HK-2 (cell line): ENCODE data around the gene OGA.
"Not testable (repeated sequence)": the region's sequence is repeated elsewhere in the genome, so short reads cannot be mapped to it uniquely, and the experiment has no call there.

Source experiments
- DNase-seq: peaks from one replicate; pipeline ENCODE4 v3.0.0-alpha.2; 2018; ENCODE audit not compliant: unreplicated experiment

OGA gene

GRCh38 chr10:101797403-101798059 lies 20.7 kb downstream of the OGA start:
- DNase-seq: no peak

DNA sequence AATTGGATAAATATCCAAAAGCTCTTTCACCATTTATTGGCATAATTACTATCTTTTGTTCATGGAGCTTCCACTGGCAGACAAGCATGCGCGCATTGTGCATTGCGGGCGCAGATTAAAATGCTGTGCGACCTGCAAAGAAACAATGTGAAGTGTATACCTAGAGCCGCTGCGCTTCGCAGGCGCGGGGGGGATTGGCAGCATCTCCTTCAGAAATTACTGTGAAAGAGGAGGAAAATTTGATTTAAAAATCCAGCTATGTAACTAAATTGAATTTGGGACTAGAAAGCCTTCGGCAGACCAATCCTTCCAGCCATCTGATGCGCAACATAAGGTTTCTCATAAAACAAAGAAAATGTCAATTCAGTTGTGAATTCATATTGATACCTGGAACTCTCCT lies 24.7 kb downstream of the OGA start:
- no peak for DNase-seq

GRCh38 chr10:101789686-101790085 lies 28.6 kb downstream of the OGA start:
- DNase-seq: no peak

GRCh38 chr10:101789231-101789630 lies 29.0 kb downstream of the OGA start:
- not testable (repeated sequence) for DNase-seq

- no peak for DNase-seq
Observed at GRCh38 chr10:101785801-101786200, 32.4 kb downstream of the OGA start.

DNA sequence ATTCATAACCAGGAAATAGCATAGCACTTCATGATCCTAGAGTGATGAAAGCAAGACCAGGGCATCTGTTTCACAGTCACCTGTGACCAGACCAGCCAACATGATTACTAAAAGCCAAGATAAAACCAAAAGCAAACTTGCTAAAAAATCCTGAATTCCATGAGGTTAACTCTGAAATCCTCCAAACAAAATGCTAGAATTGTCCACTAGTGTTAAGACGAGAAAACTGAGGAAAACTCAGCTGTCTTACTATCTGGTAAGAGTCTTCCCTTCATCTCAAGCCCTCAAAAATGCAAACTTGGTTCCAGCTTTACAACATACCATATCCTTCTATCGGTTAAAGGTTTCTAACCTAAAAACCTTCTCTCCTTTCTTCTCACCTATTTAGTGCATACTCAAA lies 33.7 kb downstream of the OGA start:
- no peak for DNase-seq

GRCh38 chr10:101783736-101784118 lies 34.5 kb downstream of the OGA start:
- no peak for DNase-seq

DNA sequence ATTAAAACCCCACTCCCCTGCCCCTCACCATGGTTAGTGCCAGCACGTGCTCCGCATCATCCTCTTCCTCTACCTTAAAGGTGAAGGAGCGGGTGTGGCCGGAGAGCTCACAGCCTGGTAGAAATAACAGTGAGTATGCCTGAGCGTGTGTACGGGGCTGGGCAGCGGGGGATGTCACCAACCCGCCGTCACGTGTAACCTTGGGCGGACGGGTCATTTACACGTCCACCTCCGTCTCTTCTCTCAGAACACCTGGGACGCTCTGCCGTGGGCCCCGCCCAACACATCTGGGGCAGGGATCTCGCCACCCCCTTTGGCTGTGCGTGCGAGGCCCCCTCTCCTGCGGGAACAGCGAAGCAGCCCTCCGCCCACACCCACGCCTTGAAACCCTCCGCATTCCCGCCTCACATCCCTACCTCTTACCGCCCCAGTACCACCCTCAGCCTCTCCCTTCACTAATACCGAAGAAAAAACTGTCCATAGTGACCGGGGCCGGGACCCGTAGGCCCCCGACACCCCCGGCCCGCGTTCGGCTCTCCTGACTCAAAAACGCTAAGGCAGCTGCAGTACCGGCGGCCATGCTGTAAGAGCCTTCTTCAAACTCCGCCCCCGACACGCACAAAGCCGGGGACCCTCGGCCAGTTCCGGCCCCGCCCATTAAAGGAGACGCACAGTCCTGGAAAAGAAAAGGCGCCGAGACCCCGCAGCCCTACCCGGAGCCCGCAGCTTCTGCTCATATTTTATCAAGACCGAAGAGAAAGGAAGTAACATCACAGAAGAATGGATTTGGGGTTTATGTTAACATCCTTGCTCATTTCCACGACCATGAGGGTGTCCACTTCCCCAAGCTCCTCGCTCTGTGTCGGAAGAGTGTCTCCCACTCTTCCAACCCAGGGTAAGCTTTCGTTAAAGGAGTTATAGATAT lies 35.2 kb downstream of the OGA start, which contains the start of gene NPM3:
Gene NPM3, minus strand, starts transcription at position 636 of the 925 bp plus-strand sequence. Its CDS starts 56 bp downstream, at position 580.
- peak; percentile 89 for DNase-seq

GRCh38 chr10:101781984-101782810 lies 36.0 kb downstream of the OGA start:
- peak; percentile 24 for DNase-seq

DNA sequence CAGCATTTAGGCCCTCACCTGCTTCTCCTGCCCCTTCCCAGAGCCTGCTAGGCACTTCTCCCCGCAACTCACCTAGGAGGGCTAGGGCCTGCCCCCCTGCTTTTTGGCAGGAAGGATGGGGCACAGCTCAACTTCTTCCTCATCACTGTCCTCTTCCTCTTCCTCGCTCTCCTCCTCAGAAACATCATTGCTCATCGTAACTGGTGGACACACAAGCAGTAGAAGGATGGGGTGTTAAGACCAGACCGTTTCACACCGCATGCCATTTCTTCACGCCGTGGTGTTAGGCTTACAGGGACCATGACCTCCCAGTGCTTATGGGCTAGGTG lies 36.6 kb downstream of the OGA start:
- DNase-seq: no peak

- DNase-seq: peak; percentile 76
Observed at GRCh38 chr10:101780818-101781654, 37.2 kb downstream of the OGA start.

- no peak for DNase-seq
Observed at GRCh38 chr10:101780187-101780817, 37.9 kb downstream of the OGA start.

DNA sequence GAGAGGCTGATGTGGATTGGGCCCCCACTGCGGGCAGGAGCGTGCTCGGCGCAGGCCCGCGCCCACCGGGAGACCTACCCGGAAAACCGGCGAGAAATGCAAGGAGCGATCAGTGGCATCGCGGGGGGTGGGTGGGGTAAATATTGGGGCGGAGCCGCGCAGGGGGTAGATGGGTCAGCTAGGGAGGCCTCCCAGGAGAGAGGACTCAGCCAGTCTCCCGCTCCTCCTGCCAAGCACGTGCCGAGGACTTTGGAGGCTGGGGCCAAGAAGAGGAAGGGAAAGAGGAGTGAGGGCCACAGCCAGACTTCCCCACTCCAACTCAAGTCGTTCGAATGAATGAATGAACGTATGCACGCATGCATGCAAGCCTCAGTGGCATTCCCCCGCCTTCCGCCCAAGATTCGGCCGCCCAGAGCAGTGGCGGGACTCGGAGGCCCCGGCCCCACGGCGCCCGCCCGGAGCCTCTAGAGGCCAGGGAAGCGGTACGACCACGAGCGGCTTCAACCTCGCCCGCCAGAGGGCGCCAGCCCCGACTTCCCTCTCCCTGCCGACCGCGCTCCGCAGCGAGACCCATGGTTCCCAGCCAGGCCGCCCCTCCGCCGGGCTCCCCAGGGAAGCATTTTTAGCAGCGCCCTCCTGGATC lies 38.6 kb downstream of the OGA start:
- DNase-seq: no peak

DNA sequence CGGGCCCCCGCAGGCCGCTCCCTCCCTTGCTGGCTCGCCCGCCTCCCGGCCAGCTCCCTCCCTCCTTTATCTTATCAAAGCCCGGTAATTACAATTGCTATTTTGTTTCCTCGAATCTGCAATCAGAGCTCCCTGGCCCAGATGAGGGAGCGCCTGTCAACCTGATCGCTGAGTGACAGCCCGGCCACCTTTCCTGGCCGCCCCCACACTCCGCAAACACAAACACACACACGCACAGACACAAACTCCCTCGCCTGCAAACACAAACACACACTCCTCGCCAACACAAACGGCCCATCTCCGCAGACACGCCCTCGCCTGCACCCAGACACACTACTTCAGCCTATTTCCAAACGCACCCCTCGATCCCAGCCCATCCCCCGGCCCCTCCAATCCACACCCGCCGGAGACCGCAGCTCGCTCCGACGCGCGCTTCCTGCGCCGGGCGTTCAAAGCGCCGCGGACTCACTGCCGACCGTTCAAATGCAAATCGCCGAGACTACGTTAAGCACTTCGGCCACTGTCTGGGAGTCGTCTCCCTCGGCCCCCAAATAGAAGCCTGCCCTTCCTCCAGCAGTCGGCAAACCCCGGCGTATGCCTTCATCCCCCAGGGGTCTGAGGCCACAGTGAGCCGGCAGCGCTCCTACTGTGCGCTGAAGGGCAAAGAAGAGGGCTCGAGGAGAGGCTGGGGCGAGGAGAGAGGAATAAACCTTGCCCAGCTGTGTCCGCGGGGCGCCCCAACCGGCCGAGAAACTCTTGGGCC lies 39.3 kb downstream of the OGA start:
- DNase-seq: no peak

GRCh38 chr10:101778151-101778780 lies 40.0 kb downstream of the OGA start:
- DNase-seq: no peak

DNA sequence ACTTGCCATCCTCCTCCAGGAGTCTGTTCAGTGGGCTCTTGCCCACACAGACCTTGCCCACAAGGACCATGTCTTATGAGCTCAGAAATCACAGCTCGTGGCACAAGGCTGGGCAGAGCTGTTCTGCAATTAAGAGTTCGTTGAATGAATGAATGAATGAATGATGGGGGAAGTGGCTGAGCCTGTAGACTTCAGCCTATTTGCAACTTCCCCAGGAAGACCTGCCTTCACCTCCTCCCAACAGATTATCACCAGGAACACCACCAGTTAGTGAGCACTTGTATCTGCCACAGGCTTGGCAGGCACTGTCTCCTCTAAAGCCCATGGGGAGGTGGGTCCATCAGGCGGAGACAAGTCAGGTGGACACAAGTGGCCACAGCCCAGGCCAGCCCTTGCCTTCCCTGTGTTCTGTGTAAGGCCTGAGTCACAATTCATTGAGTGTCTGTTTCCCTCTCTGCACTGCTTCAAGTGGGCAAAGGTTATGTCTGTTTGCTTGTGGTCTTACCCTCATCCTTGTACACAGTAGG lies 40.6 kb downstream of the OGA start:
- DNase-seq: peak; percentile 24

DNA sequence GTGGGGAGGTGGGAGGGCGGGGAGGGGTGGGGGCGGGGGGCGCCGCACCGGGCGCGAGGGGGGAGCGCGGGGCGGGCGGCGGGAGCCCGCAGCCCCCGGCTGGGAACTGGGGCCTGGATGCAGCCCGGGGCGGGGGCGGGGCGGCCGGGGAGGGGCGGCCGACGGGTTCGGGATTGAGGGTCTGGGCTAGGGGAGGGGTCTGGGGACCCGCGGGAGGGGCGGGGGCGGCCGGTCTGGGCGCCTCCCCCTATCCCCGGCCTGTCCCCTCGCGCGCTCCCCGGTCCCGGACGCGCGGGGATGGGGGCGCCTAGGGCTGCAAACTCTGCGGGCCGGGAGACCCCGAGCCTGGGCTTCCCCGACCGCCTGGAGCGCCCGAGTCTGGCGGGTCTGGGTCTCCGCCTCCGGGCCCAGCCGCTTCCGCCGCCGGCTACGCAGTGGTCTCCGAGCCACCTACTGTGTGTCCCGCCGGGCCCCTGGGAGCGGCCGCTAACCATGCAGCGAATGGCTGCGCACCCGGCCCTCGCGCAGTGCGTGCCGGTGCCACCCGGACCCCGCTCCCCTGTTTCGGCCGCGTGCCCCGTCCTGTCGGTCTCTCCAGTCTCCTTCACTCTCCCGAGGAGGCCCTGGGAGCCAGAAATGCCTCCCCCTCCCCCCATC lies 42.0 kb downstream of the OGA start:
- no peak for DNase-seq
